Measurements from ENCODE around the gene BHMT. TPM values are rescaled to one million over a fixed set of nuclear protein-coding genes. Genes with fewer than 3 reads are reported as not detected.

The BHMT gene
- total RNA-seq, 2 experiments from 2014 or later: not detected

- CTCF ChIA-PET: no interaction called here
- no peaks in the 10 kb centered on the region for H3K9me3 Mint-ChIP-seq
- H3K27ac Mint-ChIP-seq: no peak overlapping the region
- no peaks in the 10 kb centered on the region for H3K4me1 Mint-ChIP-seq (ENCODE audit: low read depth)
- Histone ChIP-seq H3K27ac (ENCODE audit: low read depth in 1 of 2, low read length in 2 of 2) (no peak overlapping the region), H3K4me1 (ENCODE audit: insufficient read depth, low read length) (no peaks in the 10 kb centered on the region), H3K4me3 (ENCODE audit: low read length) (no peak overlapping the region), H3K27me3 (ENCODE audit: control insufficient read depth in 1 of 2, insufficient read depth in 2 of 2, low read length in 2 of 2) (peaks cover 0 to 1% of the 10 kb centered on the region in 2 experiments), H3K36me3 (ENCODE audit: insufficient read depth, low read length) (no peaks in the 10 kb centered on the region), H3K9me3 (ENCODE audit: control insufficient read depth in 1 of 2, insufficient read depth in 1 of 2, low read length in 2 of 2) (no peaks in the 10 kb centered on the region)
- POLR2A ChIA-PET: no interaction called here
- H3K27me3 Mint-ChIP-seq: peaks cover 23% of the 10 kb centered on the region
- intact Hi-C loops (cut with DNase I, micrococcal nuclease): no loop called here
- TF ChIP-seq, protein P1, sequence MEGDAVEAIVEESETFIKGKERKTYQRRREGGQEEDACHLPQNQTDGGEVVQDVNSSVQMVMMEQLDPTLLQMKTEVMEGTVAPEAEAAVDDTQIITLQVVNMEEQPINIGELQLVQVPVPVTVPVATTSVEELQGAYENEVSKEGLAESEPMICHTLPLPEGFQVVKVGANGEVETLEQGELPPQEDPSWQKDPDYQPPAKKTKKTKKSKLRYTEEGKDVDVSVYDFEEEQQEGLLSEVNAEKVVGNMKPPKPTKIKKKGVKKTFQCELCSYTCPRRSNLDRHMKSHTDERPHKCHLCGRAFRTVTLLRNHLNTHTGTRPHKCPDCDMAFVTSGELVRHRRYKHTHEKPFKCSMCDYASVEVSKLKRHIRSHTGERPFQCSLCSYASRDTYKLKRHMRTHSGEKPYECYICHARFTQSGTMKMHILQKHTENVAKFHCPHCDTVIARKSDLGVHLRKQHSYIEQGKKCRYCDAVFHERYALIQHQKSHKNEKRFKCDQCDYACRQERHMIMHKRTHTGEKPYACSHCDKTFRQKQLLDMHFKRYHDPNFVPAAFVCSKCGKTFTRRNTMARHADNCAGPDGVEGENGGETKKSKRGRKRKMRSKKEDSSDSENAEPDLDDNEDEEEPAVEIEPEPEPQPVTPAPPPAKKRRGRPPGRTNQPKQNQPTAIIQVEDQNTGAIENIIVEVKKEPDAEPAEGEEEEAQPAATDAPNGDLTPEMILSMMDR (IDR thresholded peaks at IDR 0.05): no peak
- H3K4me3 Mint-ChIP-seq: no peak overlapping the region
- ATAC-seq (ENCODE audit: poor library complexity): no peak
- no peak for DNase-seq
- no peaks in the 10 kb centered on the region for H3K36me3 Mint-ChIP-seq (ENCODE audit: low read depth)
These were observed 7.9 kb downstream of the BHMT start for GRCh38 chr5:79119486-79119885.

DNA sequence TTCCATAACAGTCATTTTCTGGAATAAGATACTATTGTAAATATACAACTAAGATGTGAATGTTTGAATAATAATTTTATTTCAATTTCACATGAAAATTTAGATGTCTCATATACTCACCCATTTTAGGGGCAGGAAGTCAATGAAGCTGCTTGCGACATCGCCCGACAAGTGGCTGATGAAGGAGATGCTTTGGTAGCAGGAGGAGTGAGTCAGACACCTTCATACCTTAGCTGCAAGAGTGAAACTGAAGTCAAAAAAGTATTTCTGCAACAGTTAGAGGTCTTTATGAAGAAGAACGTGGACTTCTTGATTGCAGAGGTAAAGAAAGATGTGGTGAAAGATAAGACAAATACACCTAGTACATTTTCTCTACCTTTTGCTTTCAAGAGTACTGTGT, 8.6 kb downstream of the BHMT start:
- Mint-ChIP-seq H3K27ac (no peak overlapping the region), H3K36me3 (ENCODE audit: low read depth) (no peaks in the 10 kb centered on the region), H3K27me3 (peaks cover 16% of the 10 kb centered on the region), H3K4me3 (no peak overlapping the region), H3K9me3 (no peaks in the 10 kb centered on the region), H3K4me1 (ENCODE audit: low read depth) (no peaks in the 10 kb centered on the region)
- Histone ChIP-seq H3K27me3 (ENCODE audit: control insufficient read depth in 1 of 2, insufficient read depth in 2 of 2, low read length in 2 of 2) (no peaks in the 10 kb centered on the region), H3K4me3 (ENCODE audit: low read length) (no peak overlapping the region), H3K27ac (ENCODE audit: low read depth in 1 of 2, low read length in 2 of 2) (no peak overlapping the region), H3K9me3 (ENCODE audit: control insufficient read depth in 1 of 2, insufficient read depth in 1 of 2, low read length in 2 of 2) (no peaks in the 10 kb centered on the region), H3K4me1 (ENCODE audit: insufficient read depth, low read length) (no peaks in the 10 kb centered on the region), H3K36me3 (ENCODE audit: insufficient read depth, low read length) (no peaks in the 10 kb centered on the region)
- CTCF ChIA-PET: no interaction called here
- intact Hi-C loops (cut with DNase I, micrococcal nuclease): no loop called here
- DNase-seq (no peak), ATAC-seq (ENCODE audit: poor library complexity) (no peak)
- TF ChIP-seq, protein P1 (IDR thresholded peaks at IDR 0.05): no peak
- POLR2A ChIA-PET: no interaction called here

DNA sequence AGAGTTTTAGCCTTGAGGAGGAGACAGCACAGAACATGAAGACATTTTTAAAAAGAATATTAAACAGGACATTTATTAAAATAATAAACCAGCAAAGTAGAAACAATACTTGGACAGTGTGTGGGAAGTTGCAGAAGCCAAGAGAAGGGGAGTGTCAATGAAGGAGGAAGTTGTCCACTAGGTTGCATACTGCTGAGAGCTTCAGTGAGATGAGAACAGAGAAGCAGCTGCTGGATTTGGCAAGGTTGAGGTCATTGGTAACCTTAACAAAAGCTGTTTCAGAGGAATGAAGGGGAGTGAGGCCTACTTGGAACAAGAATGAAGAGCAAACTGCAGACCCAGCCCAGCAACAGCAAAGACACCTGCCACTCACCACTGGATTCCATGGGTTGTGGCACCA, 11.4 kb downstream of the BHMT start:
- H3K27ac ChIP-seq (ENCODE audit: low read depth in 1 of 2, low read length in 2 of 2): no peak overlapping the region
- ChIA-PET POLR2A (no interaction called here), CTCF (no interaction called here)
- intact Hi-C loops (cut with DNase I, micrococcal nuclease): no loop called here
- no peaks in the 10 kb centered on the region for H3K9me3 ChIP-seq (ENCODE audit: control insufficient read depth in 1 of 2, insufficient read depth in 1 of 2, low read length in 2 of 2)
- Mint-ChIP-seq H3K27ac (no peak overlapping the region), H3K36me3 (ENCODE audit: low read depth) (no peaks in the 10 kb centered on the region), H3K9me3 (no peaks in the 10 kb centered on the region), H3K4me1 (ENCODE audit: low read depth) (no peaks in the 10 kb centered on the region), H3K27me3 (peaks cover 6% of the 10 kb centered on the region), H3K4me3 (no peak overlapping the region)
- DNase-seq (no peak), ATAC-seq (ENCODE audit: poor library complexity) (no peak)
- TF ChIP-seq, protein P1 (IDR thresholded peaks at IDR 0.05): no peak
- H3K4me3 ChIP-seq (ENCODE audit: low read length): no peak overlapping the region
- no peaks in the 10 kb centered on the region for H3K27me3 ChIP-seq (ENCODE audit: control insufficient read depth in 1 of 2, insufficient read depth in 2 of 2, low read length in 2 of 2)
- H3K36me3 ChIP-seq (ENCODE audit: insufficient read depth, low read length): no peaks in the 10 kb centered on the region
- no peaks in the 10 kb centered on the region for H3K4me1 ChIP-seq (ENCODE audit: insufficient read depth, low read length)
